ENCODE measurements around the gene GJC1. TPM values are rescaled to one million over a fixed set of nuclear protein-coding genes. Genes with fewer than 3 reads are reported as not detected.

GJC1 gene
- polyA plus RNA-seq, 1 of the 3 experiments (the other 2 are of a cell fraction) = 15.2 TPM

DNA sequence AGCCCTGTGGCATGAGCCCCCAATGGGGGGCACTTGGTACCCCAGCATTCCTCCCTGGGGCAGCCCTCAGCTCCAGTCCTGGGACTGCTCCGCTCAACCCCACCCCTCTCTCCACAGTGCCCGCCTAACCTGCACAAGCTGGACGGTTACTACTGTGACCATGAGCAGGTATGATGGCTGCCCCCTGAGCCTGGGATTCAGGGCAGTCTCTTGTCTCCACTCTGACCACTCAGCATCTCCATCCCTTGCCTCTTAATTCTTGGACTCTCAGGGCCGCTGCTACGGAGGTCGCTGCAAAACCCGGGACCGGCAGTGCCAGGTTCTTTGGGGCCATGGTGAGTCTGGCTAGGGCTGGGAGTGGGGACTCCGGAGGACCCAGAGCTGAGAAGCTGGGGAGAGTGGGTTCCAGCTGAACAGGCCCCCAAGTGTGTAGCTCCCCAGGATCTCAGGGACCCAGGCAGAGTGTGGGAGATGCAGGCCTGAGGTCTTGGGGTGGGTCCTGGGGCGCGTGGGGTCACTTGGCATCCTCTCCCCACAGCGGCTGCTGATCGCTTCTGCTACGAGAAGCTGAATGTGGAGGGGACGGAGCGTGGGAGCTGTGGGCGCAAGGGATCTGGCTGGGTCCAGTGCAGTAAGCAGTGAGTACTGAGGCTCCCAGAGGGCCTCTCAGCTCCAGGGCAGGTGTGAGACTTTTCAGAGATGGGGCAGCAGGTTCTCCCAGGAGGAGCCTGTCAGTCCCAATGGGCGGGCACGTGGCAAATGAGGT, 53.3 kb downstream of the GJC1 start:
- Histone ChIP-seq H3K4me1 (ENCODE audit: control insufficient read depth in 1 of 2, insufficient read depth in 2 of 2, low read depth in 1 of 2, low read length in 1 of 2) (peaks cover 0 to 31% of the 10 kb centered on the region in 2 experiments; a peak in 1 of 4 replicates), H3K9me2 (no peaks in the 10 kb centered on the region), H2AFZ (ENCODE audit: low read depth) (no peak overlapping the region), H3K27me3 (ENCODE audit: insufficient read depth) (no peaks in the 10 kb centered on the region), H3K9ac (no peak overlapping the region), H4K20me1 (ENCODE audit: insufficient read depth) (no peaks in the 10 kb centered on the region), H3K27ac (ENCODE audit: low read depth in 2 of 2, low read length in 1 of 2) (no peak overlapping the region), H3K4me3 (ENCODE audit: low read depth in 2 of 2, low read length in 1 of 2) (no peak overlapping the region; a peak in 1 of 4 replicates), H3K79me2 (ENCODE audit: insufficient read depth) (no peaks in the 10 kb centered on the region), H3K36me3 (replicated peaks in 1 of 2; ENCODE audit: control insufficient read depth in 1 of 2, insufficient read depth in 2 of 2, low read length in 1 of 2) (no peaks in the 10 kb centered on the region), H3F3A (replicated peaks; ENCODE audit: insufficient read depth) (no peaks in the 10 kb centered on the region), H3K4me2 (peak overlapping the region; percentile 100), H3K9me3 (no peaks in the 10 kb centered on the region)
- 92% methylated on average over 13 of the region's 19 CpGs for WGBS (ENCODE audit: low lambda C conversion rate)
- POLR2A ChIA-PET = interaction anchor here (1.0 kb wide), 1 partner anchor 102 kb away, joined by 3 read pairs; no protein-coding TSS in a partner anchor
- CTCF ChIA-PET = interaction anchor here (0.9 to 17.7 kb wide), 10 partner anchors 11 to 358 kb away, joined by 3 to 420 read pairs (median 26); partner anchors contain the start of genes GJC1 and HIGD1B
- peak; percentile 15 for DNase-seq
- TF ChIP-seq IRF3 (IDR thresholded peaks at IDR 0.05; ENCODE audit: low read depth, low read length) = no peak
- no peak for TF ChIP-seq RAD21 (IDR thresholded peaks at IDR 0.05; ENCODE audit: low read length)
- TF ChIP-seq, protein P1, sequence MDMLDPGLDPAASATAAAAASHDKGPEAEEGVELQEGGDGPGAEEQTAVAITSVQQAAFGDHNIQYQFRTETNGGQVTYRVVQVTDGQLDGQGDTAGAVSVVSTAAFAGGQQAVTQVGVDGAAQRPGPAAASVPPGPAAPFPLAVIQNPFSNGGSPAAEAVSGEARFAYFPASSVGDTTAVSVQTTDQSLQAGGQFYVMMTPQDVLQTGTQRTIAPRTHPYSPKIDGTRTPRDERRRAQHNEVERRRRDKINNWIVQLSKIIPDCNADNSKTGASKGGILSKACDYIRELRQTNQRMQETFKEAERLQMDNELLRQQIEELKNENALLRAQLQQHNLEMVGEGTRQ (IDR thresholded peaks at IDR 0.05; ENCODE audit: borderline replicate concordance, low read depth, low read length) = no peak
- TF ChIP-seq FOXM1 (IDR thresholded peaks at IDR 0.05; ENCODE audit: low read depth) = no peak
- TF ChIP-seq CTCF (IDR thresholded peaks at IDR 0.05) = no peak
- TF ChIP-seq POLR2AphosphoS5 (IDR thresholded peaks at IDR 0.05; ENCODE audit: low read depth, low read length) = no peak
- TF ChIP-seq SMC3 (IDR thresholded peaks at IDR 0.05; ENCODE audit: low read depth, low read length) = no peak
- TF ChIP-seq EP300 (IDR thresholded peaks at IDR 0.05; ENCODE audit: borderline replicate concordance in 1 of 2, low read depth in 1 of 2, low read length in 1 of 2) = no peak
- no peak for TF ChIP-seq GABPA (IDR thresholded peaks at IDR 0.05; ENCODE audit: low read depth)
- no peak for TF ChIP-seq RXRA (IDR thresholded peaks at IDR 0.05; ENCODE audit: borderline replicate concordance, low read depth)
- no peak for TF ChIP-seq FOSL2 (IDR thresholded peaks at IDR 0.05; ENCODE audit: borderline replicate concordance, low read depth)
- TF ChIP-seq TCF12 (IDR thresholded peaks at IDR 0.05) = no peak
- no peak for TF ChIP-seq NRF1 (IDR thresholded peaks at IDR 0.05; ENCODE audit: low read depth, low read length)
- TF ChIP-seq NFIC (IDR thresholded peaks at IDR 0.05; ENCODE audit: borderline replicate concordance) = no peak
- no peak for TF ChIP-seq TEAD4 (IDR thresholded peaks at IDR 0.05; ENCODE audit: borderline replicate concordance, insufficient read depth)
